BJ (cell line): ENCODE results near the gene AICDA. TPM values are rescaled to one million over a fixed set of nuclear protein-coding genes. Genes with fewer than 3 reads are reported as not detected.
"Not testable (repeated sequence)": the region's sequence is repeated elsewhere in the genome, so short reads cannot be mapped to it uniquely, and the experiment has no call there.

ENCODE experiments used
- CTCF ChIA-PET: fragments of 350-600 bp; formaldehyde crosslinking; extraction: SDS; loops from one replicate; lab custom pipeline; 2021; ENCODE audit warnings: antibody characterized with exemption, inconsistent platforms; lab: Yijun Ruan, JAX
- POLR2A ChIA-PET: fragments of 300-600 bp; sonication (Branson Sonifier 250); formaldehyde crosslinking; extraction: SDS; loops from one replicate; lab custom pipeline; 2021; ENCODE audit warnings: antibody characterized with exemption; lab: Charles Lee
- DNase-seq: peaks from one replicate; pipeline ENCODE4 v3.0.0-alpha.2; 2011; ENCODE audit warnings: low read depth
- H3K27me3 ChIP-seq: 2 replicates; pipeline ENCODE4 v1.6.0; 2011; ENCODE audit warnings: low read length; ENCODE audit not compliant: control insufficient read depth, insufficient read depth
- H3K36me3 ChIP-seq: 2 replicates; pipeline ENCODE4 v1.5.1; 2011; ENCODE audit warnings: low read length; ENCODE audit not compliant: control insufficient read depth, insufficient read depth
- H3K4me3 ChIP-seq: 2 replicates; pipeline ENCODE4 v1.5.1; 2011; ENCODE audit warnings: low read depth, mild to moderate bottlenecking, control low read depth, low read length
- polyA plus RNA-seq: library from polyadenylated mRNA; depleted of rRNA; stranded (reverse); fragments of >200 nt; gene quantifications from 2 replicates; pipeline ENCODE4 v1.2.3, GENCODE V29; 2011
- TF ChIP-seq, protein P1 (sequence below): IDR thresholded peaks from 2 replicates; pipeline ENCODE4 v1.5.1; 2011; ENCODE audit warnings: low read depth, mild to moderate bottlenecking, control low read depth, inconsistent platforms, low read length, moderate library complexity; ENCODE audit not compliant: insufficient read depth

Gene AICDA
- polyA plus RNA-seq, 1 experiment: not detected

- POLR2A ChIA-PET: no interaction called here
- Histone ChIP-seq H3K27me3 (no peaks in the 10 kb centered on the region), H3K36me3 (no peaks in the 10 kb centered on the region), H3K4me3 (no peak overlapping the region)
- DNase-seq: no peak
- CTCF ChIA-PET: no interaction called here
- TF ChIP-seq, protein P1, sequence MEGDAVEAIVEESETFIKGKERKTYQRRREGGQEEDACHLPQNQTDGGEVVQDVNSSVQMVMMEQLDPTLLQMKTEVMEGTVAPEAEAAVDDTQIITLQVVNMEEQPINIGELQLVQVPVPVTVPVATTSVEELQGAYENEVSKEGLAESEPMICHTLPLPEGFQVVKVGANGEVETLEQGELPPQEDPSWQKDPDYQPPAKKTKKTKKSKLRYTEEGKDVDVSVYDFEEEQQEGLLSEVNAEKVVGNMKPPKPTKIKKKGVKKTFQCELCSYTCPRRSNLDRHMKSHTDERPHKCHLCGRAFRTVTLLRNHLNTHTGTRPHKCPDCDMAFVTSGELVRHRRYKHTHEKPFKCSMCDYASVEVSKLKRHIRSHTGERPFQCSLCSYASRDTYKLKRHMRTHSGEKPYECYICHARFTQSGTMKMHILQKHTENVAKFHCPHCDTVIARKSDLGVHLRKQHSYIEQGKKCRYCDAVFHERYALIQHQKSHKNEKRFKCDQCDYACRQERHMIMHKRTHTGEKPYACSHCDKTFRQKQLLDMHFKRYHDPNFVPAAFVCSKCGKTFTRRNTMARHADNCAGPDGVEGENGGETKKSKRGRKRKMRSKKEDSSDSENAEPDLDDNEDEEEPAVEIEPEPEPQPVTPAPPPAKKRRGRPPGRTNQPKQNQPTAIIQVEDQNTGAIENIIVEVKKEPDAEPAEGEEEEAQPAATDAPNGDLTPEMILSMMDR: no peak
These were observed 28.7 kb downstream of the AICDA start for GRCh38 chr12:8584004-8584403.

DNA sequence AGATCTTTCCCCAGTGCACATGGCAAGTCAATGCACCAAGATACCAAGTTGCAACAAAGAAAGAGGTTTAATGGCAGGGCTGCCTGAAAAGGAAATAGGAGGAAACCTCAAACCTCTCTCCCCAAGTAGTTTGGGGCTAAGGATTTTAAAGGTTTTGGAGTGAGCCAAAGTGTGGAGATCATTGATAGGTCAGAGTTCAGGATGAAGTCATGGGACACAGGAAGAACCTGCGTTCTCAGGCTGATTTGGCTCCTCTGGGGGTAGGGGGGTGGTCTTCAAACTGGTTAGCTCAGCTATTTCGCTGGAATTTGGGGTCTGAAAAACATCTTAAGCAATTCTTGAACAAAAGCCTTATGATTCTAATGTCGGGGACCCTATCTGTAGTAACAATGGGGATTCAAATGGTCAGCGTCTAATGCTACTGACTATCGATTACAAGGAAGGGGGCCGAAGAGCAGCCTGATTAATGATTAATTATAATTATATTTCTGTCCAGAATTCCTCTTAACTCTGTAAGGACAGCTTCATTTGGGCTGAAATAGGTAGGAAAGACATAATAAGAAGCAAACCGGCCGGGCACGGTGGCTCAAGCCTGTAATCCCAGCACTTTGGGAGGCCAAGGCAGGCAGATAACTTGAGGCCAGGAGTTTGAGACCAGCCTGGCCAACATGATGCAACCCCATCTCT lies 31.4 kb downstream of the AICDA start:
- Histone ChIP-seq H3K36me3 (no peaks in the 10 kb centered on the region), H3K4me3 (no peak overlapping the region), H3K27me3 (no peaks in the 10 kb centered on the region)
- DNase-seq: no peak
- TF ChIP-seq, protein P1: no peak
- POLR2A ChIA-PET: no interaction called here
- CTCF ChIA-PET: no interaction called here

- Histone ChIP-seq H3K36me3 (no peaks in the 10 kb centered on the region), H3K27me3 (no peaks in the 10 kb centered on the region), H3K4me3 (no peak overlapping the region)
- DNase-seq: no peak
- ChIA-PET POLR2A (no interaction called here), CTCF (interaction anchor here (0.8 kb wide), 1 partner anchor 13 kb away, joined by 3 read pairs; no protein-coding TSS in a partner anchor)
- TF ChIP-seq, protein P1: no peak
These were observed 34.8 kb downstream of the AICDA start for GRCh38 chr12:8577879-8578278.

GRCh38 chr12:8572507-8572906 lies 40.2 kb downstream of the AICDA start:
- TF ChIP-seq, protein P1: no peak
- Histone ChIP-seq H3K36me3 (no peaks in the 10 kb centered on the region), H3K4me3 (no peak overlapping the region), H3K27me3 (no peaks in the 10 kb centered on the region)
- ChIA-PET CTCF (interaction anchor here (1.1 kb wide), 1 partner anchor 37 kb away, joined by 3 read pairs; no protein-coding TSS in a partner anchor), POLR2A (no interaction called here)
- DNase-seq: no peak

GRCh38 chr12:8566525-8566924 lies 46.1 kb downstream of the AICDA start:
- ChIA-PET CTCF (no interaction called here), POLR2A (no interaction called here)
- no peak for DNase-seq

GRCh38 chr12:8566052-8566451 lies 46.6 kb downstream of the AICDA start:
- H3K36me3 ChIP-seq, H3K4me3 ChIP-seq, H3K27me3 ChIP-seq, POLR2A ChIA-PET, DNase-seq: not testable (repeated sequence)
- CTCF ChIA-PET: interaction anchor here (1.0 kb wide), 1 partner anchor 46 kb away, joined by 3 read pairs; the partner anchor contains the start of gene AICDA

More at GRCh38 chr12:8566525-8566924, 46.1 kb downstream of the AICDA start:
- TF ChIP-seq, protein P1: no peak
- Histone ChIP-seq H3K36me3 (no peaks in the 10 kb centered on the region), H3K27me3 (no peaks in the 10 kb centered on the region), H3K4me3 (no peak overlapping the region)
